ENCODE data around the gene STK10.

The STK10 gene

DNA sequence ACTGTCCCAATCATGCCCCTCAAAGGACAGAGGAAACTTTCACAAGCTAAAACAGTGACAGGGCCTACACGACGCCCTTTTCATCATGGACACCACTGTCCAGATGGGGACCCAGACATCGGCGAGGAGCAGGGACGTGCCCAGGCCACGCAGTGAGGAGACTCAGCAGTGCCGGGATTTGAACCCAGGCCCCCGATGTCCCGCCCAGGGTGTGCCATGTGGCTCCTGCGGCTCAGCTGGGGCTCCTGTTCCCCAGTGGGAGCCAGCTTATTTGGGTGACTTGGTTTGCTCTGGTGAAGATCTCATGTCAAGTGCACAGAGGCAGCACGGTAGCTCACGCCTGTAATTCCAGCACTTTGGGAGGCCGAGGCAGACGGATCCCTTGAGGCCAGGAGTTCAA, 82.2 kb downstream of the STK10 start:
- no peak for DNase-seq

DNA sequence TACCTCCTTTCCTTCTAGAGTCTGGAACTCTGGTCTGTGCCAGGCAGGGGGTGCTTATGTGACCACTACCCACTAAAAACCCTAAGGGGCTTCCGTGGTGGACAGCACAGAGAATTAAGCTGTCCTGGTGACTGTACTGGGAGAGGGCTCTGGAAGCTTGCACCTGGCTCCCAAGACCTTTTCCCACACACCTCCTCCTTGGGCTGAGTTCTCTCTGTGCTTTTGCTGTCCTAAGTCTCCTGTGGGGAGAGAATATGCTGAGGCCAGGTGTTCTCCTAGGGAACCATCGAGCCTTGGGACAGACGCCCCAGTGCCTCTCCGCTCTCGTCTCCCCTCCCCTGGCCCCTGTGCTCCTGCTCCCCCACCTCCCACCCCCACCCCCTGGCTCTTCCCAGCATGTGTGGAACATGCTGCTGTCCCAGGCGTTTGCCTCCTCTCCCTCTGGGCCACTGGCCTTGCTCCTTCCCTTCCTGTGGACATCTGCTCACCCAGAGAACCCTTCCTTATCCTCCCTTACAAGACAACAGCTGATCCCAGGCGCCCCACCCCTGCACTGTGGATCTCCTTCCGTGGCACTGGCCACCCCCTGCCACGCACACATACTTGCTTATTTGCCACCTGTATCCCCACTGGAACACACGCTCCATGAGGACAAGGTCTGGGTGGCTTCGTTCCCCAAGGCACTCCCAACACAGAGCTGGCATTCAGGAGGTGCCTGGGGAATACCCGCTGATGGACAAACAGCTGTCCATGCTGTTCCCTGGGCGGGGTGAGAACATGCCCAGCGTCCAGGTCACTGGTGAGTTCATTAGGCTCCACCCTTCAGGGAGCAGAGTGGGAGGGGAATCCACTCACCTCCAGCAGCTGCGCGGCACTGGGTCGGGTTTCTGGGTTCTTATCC, 83.0 kb downstream of the STK10 start:
- DNase-seq: no peak

DNA sequence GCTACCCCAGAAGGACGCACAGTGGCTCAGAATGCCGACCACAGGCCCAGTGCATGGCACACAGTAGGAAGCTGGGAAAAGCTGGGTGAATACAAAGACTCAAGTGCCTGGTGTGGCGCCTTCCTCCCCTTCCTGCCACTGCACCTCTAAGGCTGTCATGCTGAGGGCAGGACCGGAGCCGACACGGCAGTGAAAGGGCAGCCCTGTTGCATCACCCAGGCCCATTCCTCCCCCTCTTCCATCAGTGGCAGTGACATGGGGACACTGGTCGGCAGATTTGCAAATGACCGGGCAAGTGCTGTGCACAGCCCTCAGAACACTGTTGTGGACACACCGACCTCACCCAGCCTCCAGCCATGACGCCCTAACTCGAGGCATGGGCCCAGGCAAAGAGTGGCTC, 84.0 kb downstream of the STK10 start:
- DNase-seq: no peak

DNA sequence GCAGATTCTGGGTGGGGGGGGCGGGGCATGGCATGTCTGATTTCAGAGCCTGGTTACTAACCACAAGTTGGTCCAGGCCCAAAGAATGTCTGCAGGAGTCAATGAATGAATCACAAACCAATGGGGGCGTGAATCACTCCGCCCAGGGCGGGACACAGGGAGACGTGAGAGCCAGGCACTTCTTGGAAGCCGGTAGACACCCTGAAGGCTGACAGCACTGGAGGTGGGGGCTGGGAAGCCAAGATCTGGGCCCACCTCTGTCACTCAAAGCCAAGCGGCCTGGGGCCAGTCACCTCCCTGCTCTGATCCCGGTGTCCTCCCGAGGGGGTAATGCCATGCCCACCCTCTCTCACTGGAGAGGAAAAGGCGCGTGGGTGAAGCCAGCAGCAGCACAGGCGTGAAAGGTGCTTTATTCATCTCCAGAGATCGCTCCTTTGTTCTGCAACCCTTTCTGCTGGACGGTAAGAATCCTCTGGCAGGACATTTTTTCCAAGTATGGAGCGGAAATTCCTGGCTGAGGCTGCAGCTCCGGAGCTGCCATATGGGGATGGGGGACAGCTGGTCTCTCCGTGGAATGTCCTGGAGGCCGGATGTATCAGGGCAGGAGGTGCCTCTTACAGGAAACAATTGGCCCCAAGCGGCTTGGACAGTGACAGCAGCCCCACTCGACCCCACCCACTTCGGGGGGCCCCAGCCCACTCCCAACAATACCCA, 85.0 kb downstream of the STK10 start:
- peak; percentile 5 for DNase-seq

DNA sequence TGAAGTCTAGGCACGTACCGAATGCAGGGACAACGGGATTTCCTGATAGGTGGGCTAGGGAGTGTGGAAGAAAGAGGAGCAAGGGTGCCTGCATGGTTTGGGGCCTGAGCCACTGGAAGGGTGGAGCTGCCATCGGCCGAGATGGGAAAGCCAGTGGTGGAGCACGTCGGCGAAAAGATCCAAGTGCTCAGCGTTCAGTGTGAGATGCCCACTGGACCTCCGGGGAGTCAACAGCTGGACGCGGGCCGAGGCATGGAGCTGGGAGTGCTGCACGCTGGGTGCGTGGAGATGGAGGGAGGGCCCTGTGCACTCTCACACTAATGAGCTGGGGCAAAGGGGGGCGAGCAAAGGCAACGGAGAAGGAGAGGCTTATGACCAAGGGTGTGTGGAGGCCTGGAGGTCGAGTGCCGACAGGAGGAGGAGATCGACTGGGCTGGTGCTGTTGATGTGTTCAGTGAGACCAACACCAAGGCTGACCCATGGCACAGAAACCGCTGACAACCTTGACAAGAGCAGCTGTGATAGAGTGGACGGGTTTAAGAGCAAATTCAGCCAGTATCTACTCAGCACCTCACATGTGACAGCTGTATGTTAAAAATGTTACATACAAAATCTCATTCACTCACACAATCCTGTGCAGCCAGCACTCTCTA, 85.7 kb downstream of the STK10 start:
- DNase-seq: no peak

DNA sequence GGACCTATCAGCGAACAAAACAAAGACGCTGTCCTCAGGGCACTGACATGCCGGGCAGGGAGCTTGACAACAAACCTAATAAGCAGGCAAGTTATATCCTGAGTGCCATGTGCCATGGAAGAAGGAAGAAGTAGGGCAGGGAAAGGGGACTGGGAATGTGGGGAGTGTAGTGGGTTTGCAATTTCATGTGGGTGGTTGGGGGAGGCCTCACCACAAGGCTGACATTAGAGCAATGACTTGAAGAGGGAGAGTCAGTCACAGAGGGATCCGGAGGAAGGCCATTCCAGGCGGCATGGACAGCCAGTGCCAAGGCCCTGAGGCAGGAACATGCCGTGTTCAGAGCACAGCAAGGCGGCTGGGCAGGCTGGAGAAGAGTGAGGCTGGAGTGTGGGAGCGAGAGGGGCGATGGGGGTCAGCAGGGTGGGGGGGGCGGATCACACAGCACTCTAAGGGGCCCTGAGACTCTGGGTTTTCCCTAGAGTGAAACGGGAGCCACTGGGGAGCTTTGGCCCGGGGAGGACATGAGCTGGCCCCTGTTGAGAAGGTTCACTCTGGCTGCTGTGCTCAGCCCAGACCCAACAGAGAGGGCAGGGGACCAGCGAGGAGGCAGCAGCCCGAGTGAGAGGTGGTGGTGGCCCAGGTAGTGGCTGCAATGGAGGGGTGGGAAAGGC, 86.3 kb downstream of the STK10 start:
- no peak for DNase-seq

DNA sequence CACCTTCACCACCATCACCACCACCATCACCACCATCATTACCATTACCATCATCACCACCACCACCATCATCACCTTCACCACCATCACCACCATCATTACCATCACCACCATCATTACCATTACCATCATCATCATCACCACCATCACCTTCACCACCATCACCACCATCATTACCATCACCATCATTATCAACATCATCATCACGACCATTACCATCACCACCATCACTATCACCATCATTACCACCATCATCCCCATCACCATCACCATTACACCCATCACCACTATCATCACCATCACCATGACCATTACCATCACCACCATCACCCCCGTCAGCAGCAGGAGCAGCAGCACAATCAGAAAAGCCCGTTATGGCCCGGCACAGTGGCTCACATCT, 89.1 kb downstream of the STK10 start:
- DNase-seq: no peak

DNA sequence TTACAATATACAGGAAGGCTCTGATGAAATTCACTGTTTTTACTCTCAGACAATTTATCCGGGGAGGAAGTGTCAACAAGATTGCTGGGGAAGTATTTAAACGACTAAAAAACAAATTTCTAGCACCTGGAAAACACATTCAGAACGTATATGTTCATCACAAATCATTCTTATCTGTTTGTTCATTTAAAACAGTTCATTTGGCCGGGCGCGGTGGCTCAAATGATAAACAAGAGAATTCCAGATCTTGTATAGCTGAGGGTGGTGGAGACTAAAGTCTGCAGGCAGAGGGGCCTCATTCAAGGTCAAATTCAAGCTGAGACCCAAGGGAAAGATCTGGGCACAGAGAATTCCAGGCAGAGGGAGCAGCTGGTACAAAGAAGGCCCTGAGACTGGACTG, 90.0 kb downstream of the STK10 start:
- DNase-seq: no peak

DNA sequence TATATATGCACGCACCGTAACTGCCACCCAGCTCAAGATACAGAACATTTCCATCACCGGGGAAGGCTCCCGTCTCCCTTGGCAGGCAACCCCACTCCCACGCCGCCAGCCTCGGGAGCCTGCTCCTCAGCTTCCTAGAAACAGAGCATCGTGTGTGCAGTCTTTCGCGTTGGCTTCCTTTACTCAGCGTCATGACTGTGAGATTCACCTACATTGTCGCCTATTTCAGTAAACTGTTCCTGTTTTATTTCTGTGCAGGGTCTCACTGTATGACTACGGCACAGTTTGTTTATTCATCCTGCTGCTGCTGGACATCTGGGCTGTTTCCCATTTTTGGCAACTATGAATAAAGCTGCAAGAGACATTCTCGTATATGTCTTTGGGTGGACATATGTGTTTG, 90.7 kb downstream of the STK10 start:
- no peak for DNase-seq

DNA sequence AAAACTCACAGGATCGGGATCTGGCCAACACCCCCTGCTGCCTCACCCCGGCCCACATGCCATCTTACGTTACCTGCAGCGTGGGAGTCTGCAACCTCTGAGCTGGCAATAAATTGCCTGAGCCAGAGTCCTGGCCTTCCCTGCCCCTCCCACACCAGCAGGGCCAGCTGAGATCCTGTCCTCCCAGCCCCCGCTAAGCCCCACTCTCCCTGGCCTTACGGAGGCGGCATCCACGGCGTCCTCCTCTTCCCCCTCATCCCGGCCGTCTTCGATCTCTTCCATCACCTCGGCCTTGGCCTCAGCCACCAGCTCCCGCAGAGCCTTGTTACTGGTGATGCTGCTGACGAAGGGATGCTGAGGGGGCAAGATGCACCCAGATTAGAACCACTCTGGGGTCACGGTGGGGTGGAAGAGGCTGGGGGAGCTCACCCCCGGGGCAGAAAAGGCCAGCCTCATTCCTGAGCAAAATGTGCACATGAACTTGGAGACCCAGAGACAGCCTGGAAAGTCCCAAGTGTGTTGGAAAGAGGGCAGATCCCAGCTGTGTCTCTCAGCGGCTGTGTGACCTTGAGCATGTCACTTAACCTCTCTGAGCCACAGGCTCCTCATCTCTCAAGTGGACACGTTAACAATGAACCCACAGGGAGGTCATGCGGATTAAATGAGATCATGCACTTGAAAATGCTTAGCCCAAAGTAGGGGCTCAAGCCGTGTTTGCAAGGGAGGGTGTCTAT, 91.7 kb downstream of the STK10 start:
- DNase-seq: no peak

DNA sequence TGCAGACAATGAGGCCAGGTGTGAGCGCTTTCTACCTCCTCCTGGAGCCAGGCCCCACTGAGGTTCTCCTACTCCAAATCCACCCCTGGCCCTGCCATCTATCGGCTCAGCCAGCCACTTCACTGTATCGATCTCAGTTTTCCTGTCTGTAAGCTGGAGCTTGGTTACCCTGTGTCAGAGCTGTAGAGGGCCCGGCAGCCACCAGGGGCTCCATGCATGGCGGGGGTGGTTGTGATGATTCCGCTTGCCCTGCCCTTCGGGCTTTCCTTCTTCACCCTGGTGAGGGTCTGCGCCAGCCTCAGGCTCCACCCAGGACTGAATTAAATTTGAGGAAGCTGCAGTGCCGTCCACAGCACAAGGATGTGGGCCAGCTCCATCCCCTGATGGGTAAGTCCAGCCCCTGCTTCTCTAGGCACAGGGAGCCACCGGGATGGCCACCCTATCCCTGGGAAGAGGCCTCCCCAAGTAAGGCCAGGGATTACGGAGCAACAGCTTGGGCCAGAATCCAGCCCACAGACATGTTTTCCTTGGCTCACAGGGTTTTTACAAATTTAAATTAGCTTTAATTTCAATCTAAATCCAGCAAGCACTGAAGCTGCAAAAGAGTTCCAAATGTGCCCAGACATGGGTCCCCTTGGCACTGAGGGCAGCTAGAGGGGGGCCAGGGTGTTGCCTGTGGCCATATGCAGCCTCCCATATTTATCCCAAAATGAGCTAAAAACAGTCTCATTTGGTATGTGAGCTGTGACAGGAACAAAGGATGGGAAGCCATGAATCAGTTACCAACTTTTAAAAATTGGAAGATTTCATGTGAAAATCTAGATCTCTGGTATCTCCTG, 92.4 kb downstream of the STK10 start:
- no peak for DNase-seq

DNA sequence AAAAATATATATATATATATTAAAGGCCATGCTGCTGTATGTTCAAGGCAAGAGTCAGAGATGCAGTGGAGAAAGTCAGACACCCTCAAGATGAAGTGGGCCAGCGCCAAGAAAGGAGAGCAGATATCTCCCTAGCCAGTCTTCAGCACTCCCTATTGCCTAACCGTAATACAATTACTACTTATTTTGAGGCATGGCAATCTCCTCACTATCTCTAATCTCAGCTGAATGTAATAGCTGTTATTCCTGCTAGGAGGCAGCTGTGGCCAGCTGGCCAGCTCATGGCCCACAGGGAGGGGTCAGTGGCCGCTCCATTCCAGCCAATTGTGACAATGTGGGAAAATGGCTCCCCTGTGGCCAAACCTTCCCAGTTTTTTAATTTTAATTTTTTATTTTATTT, 94.1 kb downstream of the STK10 start:
- DNase-seq: no peak

DNA sequence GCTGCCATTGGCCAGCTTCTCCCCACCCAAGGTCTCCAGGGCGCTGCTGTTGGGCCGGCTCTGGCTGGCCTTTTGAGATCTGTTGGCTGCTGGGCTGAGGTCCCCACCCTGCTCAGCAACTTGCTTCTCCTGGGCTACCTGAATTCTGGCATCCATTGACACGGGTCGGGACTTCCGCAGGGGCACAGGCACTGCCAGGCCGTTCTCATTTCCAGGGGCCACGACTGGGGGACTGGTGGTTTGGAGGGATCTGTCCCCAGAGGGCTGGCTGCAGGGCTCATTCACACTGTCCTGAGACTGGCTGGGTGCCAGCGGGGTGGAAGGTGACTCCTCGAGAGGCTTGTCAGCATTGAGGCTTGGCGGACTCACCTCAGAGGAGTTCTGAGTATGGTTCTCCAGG, 94.5 kb downstream of the STK10 start:
- DNase-seq: no peak

DNA sequence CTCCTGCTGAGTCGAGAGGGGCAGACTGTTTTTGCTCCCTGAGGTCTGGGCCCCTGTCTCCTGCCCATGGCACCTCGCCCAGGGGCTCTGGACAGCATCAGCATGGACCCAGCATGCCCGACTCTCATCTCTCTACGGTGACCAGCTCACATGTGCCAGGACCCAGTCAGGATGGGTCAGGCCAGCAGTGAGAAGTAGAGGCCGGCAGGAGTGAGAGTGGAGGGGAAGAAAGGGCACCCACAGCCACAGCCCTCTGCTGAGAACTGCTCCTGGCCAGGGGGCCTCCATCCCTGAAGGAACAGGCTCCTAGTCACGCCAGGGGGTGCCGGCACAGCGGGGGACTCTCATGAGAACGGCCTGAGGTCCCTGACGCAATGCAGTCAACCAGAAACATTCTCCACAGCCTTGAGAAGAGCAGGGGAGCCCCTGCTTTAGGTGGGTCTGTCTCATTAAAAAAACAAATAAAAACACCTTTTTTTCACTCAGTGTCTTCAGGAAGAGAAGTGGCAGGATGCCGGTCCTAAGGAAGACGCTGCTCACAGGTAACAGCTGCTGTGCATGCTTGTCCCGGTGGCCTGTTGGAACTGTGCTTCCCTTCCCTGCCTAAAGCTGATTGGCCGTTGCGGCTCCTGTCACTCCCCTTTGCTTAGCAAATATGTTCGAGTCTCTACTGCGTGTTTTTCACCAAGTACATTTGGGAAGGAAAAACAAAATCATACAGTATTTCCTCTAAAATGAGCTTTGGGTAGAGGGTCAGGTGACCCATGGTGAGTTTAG, 95.9 kb downstream of the STK10 start:
- DNase-seq: no peak

DNA sequence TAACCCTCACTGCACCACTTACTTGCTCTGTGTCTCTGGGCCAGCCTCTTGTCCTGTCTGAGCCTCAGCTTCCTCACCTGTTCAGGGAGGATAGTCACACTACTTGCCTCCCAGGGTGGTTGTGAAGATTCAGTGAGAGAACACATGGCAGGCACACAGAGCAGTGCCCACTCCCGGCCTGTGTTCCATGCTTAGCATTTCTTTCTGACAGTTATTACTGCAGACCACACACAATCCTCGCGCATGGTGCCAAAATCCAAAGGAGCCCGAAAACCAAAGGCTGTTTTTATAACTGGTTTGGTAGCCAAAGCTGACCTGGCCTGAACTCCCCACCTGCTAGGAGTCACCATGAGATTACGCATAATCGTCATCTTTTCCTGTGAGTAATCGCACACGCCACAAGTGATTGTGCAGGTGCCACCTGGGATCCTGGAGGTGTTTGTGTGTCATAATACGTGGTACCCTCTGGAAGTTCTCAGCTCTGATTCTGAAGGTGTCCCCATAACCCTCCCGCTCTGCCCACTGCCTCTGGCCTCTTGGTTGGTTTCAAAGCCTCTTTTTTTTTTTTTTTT, 97.0 kb downstream of the STK10 start:
- no peak for DNase-seq

DNA sequence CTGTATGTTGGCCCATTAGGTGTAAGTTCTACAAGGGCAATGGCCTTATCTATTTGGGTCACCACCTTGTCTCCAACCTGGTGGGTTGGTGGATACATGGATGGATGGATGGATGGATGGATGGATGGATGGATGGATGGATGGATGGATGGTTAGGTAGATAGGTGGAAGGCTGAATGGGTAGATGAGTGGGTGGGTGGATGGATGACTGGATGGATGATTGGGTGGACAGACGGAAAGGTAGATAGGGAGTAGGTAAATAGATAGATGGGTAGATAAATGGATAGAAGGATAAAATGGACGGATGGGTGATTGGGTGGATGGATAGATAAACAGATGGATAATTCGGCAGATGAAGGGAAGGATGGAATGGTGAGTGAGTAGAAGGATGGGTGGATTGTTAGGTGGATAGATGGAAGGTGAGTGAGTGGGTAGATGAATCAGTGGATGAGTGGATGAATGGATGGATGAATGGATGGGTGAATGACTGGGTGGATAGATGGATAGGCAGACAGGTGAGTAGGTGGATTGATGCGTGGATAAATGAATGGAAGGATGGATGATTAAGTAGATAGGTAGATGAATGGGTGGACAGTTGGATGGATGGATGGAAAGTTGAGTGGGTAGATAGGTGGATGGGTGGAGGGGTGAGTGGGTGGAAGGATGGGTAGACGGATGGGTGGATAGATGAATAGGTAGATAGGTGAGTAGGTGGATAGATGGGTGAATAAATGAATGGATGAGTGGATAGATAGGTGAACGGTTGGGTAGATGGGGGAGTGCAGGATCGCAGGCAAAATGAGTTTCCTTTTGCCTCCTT, 98.5 kb downstream of the STK10 start:
- DNase-seq: no peak

DNA sequence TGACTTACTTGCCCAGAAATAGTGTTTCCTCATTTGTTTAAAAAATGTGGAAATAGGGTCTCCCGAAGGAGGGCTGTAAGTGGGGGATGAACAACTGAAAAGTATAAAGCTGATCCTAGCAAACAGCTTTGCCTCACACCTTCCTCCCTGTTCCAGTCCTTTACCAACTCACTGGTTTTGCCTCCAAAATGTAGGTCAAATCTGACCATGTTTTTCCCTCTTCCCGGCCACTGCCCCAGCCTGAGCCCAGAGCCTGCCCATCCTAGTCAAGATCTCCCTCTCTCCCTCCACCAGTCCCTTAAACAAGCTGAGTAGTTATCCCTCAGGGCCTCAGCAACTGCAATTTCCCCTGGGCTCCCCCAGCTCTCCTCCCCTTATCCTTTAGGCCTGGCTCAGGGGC, 99.2 kb downstream of the STK10 start:
- no peak for DNase-seq

DNA sequence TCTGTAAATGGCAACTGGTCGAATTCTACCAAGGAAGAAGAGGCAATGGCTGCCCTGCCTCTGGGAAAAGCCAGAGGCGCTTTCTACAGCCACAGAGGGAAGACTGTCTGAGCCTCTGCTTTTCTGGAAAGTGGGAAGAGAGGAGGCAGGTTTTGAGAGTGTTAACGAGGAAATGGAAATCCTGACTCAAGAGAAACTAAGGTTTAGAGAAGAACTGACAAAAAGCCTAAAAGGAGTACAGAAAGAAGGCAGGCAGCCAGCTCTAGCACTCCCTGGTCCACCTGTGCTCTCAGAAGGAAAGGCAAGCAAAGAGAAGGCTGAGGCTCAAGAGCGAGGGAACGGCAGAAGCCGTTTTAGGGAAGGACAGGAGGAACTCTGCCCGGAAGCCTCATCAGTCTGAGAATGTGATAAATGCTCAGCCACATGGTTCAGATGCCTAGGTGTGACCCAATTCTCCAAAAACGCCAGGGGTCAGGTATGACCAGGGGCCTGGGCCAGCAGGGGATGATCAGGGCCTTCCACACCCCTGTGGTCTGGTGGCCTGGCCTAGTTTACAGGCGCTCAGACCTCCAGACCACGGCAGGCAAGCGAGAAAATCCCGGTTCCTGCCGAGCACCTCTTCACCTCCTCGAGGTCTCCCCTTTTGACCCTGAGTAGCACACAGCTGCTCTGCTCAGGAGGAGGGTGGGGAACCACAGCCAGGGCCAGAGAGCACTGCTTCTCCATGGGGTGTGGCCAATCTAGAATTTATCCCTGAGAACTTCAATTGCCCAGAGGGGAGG, 101.6 kb downstream of the STK10 start:
- no peak for DNase-seq

DNA sequence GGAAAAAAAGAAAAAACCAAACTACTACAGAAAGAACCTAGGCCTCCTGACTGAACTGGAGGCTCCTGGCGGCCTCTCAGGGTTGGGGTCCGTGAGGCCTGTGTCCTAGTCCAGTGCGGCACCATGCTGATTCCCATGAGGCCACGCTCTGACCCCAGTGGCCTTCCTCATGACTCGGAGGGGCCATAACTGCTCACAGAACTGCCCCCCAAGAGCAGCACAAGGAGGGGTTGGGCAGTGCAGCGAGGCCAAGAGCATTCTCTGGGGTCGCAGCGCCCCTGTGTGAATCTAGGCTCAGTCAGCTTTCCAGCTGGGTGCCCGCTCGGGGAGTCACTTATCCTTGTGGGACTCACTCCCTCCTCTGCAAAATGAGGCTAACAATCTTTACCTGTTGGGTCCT, 102.3 kb downstream of the STK10 start:
- no peak for DNase-seq

Data from DMS 273 treated with DMSO at 0.1 percent for 48 hours (cell line).